Measurements from ENCODE around the gene PIK3CB.
"Not testable (repeated sequence)": the region's sequence is repeated elsewhere in the genome, so short reads cannot be mapped to it uniquely, and the experiment has no call there.

Gene PIK3CB

DNA sequence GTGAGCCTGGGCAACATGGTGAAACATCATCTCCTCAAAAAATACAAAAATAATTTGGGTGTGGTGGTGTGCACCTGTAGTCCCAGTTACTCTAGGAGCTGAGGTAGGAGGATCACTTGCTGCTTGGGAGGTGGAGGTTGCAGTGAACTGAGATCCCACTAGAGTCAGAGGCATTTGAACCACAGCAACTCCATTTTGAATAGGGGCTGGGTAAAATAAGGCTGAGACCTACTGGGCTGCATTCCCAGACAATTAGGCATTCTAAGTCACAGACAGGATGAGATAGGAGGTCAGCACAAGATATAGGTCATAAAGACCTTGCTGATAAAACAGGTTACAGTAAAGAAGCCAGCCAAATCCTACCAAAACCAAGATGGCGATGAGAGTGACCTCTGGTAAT lies 12.1 kb upstream of the PIK3CB start:
- DNase-seq (ENCODE audit: low read depth) = not testable (repeated sequence)

DNA sequence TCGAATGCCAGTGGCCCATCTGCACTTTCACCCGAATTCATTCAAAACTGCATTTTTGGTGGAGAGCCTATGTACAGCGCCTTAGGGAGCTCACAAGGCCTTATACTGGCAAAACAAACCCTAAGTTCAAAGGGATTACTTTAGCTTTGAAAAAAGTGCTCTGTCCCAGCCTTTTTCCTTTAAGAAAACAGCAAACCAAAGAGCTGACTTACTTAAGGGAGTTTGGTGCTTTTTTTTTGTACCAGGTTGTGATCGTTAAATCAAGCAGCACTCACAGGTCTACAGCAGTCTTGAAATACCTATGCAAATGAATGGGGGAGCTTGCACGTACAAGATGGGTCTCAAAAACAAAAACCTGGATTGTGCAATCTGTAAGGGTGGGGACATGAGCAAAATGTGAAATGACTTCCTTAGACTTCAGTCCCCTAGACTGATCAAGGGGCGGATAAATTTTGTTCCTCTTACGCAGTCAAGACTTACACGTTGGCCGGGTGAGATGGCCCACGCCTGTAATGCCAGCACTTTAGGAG lies 11.6 kb upstream of the PIK3CB start:
- no peak for DNase-seq (ENCODE audit: low read depth)

DNA sequence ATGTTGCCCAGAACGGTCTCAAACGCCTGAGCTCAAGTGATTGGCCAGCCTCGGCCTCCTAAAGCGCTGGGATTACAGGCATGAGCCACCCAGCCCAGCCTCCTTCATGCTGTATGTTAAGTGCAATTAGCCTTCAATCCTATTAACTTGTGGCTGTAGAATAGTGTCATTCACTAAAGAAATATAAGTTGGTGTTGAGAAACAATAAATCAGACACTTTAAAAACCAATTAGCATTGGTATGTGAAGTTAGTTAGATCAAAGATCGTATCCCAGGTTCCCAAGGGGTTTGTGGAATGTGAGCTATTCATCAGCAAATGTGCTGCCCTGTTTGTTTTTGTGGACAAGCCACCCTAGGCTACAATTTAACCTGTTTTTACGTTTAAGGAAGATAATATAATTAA lies 11.0 kb upstream of the PIK3CB start:
- no peak for DNase-seq (ENCODE audit: low read depth)

DNA sequence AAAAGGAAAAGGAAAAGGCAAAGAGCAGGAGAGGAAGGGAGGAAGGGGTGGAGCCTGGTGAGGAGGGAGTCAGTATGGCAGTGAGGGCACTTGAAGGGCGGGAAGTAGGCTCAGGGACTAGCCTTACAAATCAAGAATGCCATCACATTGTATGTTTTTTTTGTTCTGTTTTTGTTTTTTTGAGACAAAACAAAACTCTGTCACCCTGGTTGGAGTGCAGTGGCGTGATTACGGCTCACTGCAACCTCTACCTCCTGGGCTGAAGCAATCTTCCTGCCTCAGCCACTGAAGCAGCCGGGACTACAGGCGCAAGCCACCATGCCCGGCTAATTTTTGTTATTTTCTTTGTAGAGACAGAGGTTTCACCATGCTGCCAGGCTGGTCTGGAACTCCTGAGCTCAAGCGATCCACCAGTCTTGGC lies 10.5 kb upstream of the PIK3CB start:
- DNase-seq (ENCODE audit: low read depth) = no peak

DNA sequence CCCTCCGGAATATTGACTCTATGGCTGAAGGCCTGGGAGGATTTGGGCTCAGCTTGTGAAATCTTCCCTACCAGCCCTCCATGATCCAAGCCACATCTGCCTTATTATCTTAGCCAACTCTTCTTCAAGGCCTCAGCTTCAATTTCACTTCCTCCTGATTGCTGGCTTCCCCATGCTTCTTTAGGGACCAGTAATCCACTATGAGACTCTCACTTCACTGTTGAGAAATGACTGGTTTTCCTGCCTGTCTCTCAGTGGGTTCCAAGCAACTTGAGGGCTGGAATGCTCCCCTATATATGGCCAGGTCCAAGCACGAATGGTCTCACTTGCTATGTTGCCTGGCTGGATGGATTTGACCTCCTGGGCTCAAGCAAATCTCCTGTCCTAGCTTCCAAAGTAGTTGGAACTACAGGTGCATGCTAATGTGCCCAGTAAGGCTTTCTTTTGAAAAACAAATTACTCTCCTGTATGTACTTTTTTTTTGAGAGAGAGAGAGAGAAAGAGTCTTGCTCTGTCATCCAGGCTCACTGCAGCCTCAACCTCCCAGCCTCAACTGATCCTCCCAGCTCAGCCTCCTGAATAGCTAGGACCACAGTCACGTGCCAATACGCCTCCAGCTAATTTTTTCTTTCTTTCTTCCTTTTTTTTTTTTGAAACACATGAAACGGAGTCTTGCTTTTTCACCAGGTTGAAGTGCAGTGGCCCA lies 7.9 kb upstream of the PIK3CB start:
- no peak for DNase-seq (ENCODE audit: low read depth)

DNA sequence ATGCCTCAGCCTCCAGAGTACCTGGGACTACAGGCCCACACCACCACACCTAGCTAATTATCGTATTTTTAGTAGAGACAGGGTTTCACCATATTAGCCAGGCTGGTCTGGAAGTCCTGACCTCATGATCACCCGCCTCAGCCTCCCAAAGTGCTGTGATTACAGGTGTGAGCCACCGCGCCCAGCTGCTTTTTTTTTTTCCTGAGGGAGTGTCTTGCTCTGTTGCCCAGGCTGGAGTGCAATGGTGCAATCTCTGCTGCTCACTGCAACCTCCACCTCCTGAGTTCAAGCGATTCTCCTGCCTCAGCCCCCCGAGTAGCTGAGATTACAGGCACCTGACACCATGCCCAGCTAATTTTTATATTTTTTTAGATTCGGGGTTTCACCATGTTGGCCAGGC lies 3.7 kb upstream of the PIK3CB start:
- not testable (repeated sequence) for DNase-seq (ENCODE audit: low read depth)

DNA sequence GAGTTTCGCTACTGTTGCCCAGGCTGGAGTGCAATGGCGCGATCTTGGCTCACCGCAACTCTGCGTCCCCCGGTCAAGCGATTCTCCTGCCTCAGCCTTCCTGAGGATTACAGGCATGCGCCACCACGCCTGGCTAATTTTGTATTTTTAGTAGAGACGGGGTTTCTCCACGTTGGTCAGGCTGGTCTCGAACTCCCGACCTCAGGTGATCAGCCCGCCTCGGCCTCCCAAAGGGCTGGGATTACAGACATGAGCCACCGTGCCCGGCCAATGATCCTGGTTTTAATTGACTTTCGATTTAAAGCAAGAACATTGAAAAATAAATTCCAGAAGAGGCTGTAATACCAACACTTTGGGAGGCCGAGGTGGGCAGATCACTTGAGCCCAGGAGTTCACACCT lies 1.1 kb upstream of the PIK3CB start:
- not testable (repeated sequence) for DNase-seq (ENCODE audit: low read depth)

DNA sequence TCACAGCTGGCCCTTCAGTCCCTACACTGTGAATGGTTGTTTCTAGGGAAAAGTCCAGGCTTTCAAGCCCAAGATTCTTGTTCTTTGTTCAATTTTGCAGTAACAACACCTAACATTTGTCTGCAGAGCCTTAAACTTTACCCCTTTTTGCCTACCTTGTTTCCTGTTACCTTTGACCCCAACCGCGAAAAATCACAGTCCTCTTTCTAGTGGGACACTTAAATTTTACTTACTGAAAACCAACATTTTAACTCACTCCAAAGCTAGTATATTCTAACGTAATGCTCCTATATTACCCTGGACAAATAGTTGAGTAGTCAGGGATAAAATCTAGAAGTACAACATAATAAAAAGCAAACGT lies 649 bp upstream of the PIK3CB start:
- no peak for DNase-seq (ENCODE audit: low read depth)

DNA sequence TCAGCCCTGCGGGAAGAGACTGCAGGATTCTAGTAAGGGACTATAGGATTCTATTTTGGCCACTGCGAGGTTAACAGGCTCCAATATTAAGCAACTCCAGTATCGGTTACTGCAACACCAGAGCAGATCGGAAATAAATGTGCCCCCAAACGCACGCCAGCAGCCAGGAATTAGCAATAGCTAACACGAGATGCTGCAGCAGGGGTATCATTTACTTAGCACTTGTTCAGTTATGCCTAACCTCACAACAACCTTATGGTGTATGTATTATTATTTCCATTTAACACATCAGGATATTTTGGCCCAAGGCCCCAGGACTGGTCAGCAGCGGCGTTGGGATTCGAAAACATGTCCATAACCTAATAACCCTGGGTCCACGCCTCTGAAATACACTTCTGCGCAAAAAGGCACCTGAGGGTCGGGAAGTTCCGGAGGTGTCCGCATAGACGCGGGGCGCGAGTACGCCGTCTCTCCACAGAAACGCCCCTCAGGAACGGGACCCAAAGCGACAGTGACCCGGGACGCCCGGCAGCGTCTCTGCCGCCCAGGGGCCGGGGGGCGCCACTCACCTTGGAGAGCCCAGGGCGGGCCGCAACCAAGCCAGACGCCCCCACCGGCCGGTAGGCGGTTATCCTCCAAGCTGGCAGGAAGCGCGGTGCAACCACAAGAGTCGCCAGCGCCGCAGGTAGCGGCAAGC lies 681 bp downstream of the PIK3CB start:
- DNase-seq (ENCODE audit: low read depth) = no peak

DNA sequence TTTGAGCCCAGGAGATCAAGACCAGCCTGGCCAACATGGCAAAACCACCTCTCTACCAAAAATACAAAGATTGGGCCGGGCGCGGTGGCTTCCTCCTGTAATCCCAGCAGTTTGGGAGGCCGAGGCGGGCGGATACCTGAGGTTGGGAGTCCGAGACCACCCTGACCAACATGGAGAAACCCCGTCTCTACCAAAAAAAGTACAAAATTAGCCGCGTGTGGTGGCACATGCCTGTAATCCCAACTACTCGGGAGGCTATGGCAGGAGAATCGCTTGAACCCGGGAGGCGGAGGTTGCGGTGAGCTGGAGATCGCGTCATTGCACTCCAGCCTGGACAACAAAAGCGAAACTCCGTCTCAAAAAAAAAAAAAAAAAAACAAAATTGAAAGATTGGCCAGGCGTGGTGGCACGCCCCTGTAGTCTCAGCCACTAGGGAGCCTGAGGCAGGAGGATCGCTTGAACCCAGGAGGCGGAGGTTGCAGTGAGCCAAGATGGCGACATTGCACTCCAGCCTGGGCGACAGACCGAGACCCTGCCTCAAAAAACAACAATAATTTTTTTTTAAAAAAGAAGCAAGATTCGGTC lies 2.2 kb downstream of the PIK3CB start:
- not testable (repeated sequence) for DNase-seq (ENCODE audit: low read depth)

DNA sequence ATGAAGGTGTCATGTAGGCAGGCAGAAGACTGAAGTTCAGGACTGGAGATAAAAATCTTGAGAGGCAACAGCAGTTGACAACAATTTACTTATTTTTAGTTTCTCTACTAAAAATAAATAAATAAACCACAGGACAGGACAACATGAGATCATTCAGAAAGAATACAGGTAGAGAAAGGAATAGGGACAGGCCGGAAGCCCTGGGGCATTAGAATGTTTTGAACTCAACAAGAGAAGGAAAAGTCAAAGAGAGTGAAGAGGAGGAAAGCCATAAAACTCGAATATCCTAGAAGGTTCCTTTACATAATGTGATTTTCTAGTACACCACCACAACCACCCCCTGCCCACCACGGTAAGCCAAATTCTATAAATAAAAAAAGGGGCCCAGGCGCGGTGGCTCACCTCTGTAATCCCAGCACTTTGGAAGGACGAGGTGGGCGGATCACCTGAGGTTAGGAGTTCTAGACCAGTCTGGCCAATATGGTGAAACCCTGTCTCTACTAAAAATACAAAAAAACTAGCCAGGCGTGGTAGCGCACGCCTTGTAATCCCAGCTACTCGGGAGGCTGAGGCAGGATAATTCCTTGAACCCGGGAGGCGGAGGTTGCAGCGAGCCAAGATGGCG lies 4.7 kb downstream of the PIK3CB start:
- no peak for DNase-seq (ENCODE audit: low read depth)

DNA sequence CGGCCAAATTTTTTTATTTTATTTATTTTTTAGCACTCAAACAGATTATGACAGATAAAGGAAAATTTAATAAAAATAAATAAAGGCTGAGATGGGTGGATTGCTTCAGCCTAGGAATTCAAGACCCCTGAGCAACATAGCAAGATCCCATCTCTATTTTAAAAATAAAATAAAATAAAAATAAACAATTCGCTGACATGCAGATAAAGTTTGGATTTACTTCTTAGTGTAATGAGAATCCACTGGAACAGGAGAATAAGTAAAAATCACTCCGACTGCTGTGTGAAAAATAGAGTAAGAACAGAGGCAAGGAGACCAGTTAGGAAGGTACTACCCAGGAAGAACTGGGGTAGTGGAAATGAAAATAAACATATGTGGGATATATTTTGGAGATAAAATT lies 5.6 kb downstream of the PIK3CB start:
- DNase-seq (ENCODE audit: low read depth) = no peak

DNA sequence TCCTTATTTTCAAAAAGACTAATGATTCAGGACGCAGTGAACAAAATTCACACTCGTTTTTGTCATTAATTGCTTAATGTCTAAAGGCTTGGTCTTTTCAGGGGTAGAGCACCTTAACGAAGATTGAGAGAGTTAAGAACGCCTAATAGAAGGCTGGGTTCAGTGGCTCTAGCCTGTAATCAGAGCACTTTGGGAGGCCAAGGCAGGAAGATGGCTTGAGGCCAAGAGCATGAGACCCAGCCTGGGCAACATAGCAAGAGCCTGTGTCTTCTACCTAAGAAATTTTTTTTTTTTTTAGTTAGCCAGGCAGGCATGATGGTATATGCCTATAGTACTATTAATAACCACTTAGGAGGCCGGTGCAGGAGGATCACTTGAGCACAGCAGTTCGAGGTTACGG lies 7.5 kb downstream of the PIK3CB start:
- DNase-seq (ENCODE audit: low read depth) = no peak

DNA sequence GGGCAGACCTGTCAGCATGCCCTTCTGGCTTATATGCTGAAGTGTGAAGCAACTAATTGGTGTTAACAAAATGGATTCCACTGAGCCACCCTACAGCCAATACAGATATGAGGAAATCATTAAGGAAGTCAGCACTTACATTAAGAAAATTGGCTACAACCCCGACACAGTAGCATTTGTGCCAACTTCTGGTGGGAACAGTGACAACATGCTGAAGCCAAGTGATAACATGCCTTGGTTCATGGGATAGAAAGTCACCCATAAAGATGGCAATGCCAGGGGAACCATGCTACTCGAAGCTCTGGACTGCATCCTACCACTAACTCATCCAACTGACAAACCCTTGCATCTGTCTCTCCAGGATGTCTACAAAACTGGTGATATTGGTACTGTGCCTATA lies 9.4 kb downstream of the PIK3CB start:
- no peak for DNase-seq (ENCODE audit: low read depth)

DNA sequence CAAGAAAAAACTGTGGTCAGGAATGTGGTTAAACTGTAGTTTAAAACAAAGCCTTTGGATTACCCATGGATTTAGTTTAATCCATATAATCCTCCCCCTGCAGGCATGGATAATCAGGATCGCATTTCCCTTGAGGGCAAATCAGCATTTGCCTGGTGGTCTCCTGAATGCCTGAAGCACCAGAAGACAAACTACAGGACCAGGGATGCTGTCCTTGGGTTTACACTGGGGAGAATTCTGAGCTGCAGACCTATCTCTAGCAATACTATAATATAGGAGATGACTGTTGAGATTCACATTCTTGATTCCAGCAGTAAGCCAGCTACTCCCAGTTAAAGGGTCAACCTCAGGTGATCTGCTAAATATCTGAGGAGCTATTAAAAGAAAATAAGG lies 10.6 kb downstream of the PIK3CB start:
- DNase-seq (ENCODE audit: low read depth) = no peak

DNA sequence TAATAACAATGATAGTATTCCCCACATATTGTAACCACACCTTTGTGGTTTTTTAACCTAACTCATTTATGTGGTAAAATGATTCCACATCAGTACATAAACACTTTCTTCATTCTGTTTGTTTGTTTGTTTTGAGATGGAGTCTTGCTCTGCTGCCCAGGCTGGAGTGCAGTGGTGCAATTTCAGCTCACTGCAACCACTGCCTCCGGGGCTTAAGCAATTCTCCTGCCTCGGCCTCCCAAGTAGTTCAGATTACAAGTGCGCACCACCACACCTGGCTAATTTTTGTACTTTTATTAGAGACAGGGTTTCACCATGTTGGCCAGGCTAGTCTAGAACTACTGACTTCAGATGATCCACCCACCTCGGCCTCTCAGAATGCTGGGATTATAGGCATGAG lies 14.3 kb downstream of the PIK3CB start:
- DNase-seq (ENCODE audit: low read depth) = not testable (repeated sequence)

DNA sequence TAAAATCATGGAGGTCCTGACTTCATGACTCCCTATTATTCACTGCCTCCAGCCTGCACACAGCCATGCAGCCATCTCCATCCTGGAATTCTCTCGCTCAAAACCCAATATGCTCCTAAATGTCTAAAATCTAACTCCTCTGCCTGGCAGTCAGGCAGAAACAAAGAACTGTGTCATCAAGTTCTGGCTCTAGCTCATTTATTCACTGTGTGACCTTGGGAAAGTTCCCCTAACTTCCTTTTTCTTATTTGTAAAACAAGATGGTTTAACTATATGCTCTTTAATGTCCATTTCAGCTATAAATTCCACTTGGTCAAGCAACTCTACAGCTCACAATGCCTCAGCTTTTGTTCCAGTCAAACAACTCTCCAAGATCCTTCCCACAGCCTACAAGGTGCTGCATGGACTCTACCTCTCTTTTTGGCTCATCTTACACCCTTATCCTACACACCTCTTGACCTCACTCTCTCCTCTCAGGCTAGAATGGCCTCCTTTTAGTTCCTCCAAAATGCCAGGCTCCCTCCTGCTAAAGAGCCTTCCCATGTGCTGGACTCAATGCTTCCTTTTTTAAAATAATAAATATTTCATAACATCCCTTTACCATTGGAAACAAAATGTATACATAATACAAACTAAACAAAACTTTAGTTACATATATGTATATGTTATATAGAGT lies 16.4 kb downstream of the PIK3CB start:
- DNase-seq (ENCODE audit: low read depth) = no peak

DNA sequence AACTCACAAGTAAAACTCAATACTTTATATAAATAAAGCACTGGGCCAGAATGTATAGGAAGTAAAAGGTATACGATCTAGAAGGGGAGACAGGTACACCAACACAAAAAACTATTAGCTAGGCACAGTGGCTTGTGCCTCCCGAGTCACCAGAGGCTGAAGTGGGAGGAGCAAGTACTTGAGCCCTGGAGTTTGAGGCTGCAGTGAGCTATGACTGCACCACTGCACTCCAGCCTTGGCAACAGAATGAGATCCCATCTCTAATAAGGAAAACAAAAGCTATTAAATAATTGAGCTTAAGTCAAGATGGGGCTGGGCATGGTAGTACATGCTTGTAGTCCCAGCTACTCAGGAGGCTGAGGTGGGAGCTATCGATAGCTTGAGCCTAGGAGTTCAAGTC lies 17.0 kb downstream of the PIK3CB start:
- DNase-seq (ENCODE audit: low read depth) = no peak

DNA sequence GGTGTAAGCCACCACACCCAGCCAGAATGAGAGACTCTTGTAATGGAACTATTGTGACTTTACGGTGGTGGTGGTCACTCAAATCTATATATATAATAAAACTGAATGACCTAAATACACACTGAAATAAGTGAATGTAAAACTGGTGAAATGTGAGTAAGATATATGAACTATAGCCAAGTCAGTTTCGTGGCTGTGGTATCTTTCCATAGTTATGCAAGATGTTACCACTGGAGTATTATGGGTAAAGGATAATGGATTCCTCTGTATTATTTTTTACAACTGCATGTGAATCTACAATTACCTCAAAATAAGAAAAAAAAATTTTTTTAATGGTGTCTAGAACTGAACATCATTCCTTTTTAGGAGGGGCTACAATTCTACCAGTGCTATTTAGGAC lies 21.9 kb downstream of the PIK3CB start:
- no peak for DNase-seq (ENCODE audit: low read depth)

DNA sequence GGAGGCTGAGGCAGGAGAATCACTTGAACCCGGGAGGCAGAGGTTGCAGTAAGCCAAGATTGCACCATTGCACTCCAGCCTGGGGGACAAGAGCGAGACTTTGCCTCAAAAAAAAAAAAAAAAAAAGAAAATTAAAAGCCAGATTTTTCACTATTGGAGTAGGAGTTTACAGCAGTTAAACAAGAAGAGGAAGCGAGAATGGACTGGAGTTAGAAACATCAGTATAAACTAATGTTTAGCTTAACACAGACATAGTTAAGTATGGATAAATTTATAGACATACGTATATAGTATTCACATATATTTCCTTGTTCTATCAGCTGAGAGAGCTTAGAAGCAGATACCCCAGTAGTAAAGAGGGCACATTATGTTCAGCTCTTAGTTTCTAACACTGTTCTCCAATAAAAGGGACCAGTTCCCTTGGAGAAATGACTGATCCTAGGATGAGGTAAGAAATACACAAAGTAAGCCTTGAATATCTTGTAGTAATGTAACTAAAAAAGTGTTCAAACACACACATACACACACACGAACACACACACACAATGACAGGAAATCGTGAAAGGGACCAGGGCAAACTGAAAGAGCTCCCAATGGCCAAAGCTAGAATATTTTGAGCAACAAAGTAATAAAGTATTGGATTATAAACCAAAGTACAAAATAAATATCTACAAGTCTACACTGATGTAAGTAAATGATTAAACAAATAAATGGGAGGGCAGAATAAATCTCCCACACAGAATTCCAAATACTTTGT lies 25.1 kb downstream of the PIK3CB start:
- no peak for DNase-seq (ENCODE audit: low read depth)

DNA sequence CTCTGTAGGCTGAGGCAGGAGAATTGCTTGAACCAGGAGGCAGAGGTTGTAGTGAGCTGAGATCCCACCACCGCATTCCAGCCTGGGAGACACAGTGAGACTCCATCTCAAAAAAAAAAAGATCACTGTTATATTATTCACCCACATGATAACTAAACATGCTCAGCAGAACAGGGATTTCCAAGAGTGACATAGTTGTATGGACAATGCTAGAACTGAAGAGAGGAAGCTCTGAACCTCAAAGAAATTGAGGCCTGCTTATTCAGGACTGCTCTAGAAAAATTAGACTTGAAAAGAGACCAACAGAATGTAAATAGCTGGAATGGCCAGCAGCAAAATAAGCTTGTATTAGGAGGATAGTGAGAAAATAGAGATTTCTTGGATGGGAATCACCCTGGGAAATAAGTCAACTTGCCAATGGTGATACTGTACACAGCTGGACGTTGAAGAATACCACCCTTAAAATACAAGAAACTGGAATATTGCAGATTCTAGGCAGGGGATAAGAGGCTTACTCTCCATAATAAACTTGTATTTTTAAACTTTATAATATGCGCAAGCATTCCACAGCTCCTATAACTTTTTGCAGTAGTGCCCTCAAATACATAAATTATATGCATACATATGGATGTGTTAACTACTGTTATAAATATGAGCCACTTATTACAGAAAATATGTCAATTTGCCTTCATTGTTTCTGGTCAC lies 28.2 kb downstream of the PIK3CB start:
- no peak for DNase-seq (ENCODE audit: low read depth)
